ENCODE measurements around the gene GPR55. TPM values are rescaled to one million over a fixed set of nuclear protein-coding genes. Genes with fewer than 3 reads are reported as not detected.

The GPR55 gene
- total RNA-seq, 1 donor from 2014 or later, result not detected

GRCh38 chr2:230947235-230947576 is 22.2 kb upstream of the GPR55 start:
- TF ChIP-seq CTCF (IDR thresholded peaks at IDR 0.05; ENCODE audit: unreplicated experiment), result no peak
- no peaks in the 10 kb centered on the region for H3K36me3 Mint-ChIP-seq
- no peak overlapping the region for H3K4me3 Mint-ChIP-seq
- H3K27ac Mint-ChIP-seq, result no peak overlapping the region
- H3K27me3 Mint-ChIP-seq (ENCODE audit: low read depth), result no peaks in the 10 kb centered on the region
- no peak for DNase-seq (ENCODE audit: low spot score in 2 of 2, unreplicated experiment in 2 of 2)
- no peaks in the 10 kb centered on the region for H3K9me3 Mint-ChIP-seq
- no peaks in the 10 kb centered on the region for H3K4me1 Mint-ChIP-seq

- Mint-ChIP-seq H3K27me3 (ENCODE audit: low read depth) (no peaks in the 10 kb centered on the region), H3K4me3 (no peak overlapping the region), H3K4me1 (no peaks in the 10 kb centered on the region), H3K9me3 (no peaks in the 10 kb centered on the region), H3K27ac (no peak overlapping the region), H3K36me3 (no peaks in the 10 kb centered on the region)
- no peak for DNase-seq (ENCODE audit: low spot score in 2 of 2, unreplicated experiment in 2 of 2)
- no peak for TF ChIP-seq CTCF (IDR thresholded peaks at IDR 0.05; ENCODE audit: unreplicated experiment)
These were observed 21.6 kb upstream of the GPR55 start for GRCh38 chr2:230946429-230947234.

- TF ChIP-seq CTCF (IDR thresholded peaks at IDR 0.05; ENCODE audit: unreplicated experiment), result no peak
- no peaks in the 10 kb centered on the region for H3K36me3 Mint-ChIP-seq
- H3K4me1 Mint-ChIP-seq, result no peaks in the 10 kb centered on the region
- no peak overlapping the region for H3K27ac Mint-ChIP-seq
- H3K4me3 Mint-ChIP-seq, result no peak overlapping the region
- no peaks in the 10 kb centered on the region for H3K9me3 Mint-ChIP-seq
- no peak for DNase-seq (ENCODE audit: low spot score in 2 of 2, unreplicated experiment in 2 of 2)
- H3K27me3 Mint-ChIP-seq (ENCODE audit: low read depth), result no peaks in the 10 kb centered on the region
These were observed 19.8 kb upstream of the GPR55 start for GRCh38 chr2:230944757-230945372.

- H3K27me3 Mint-ChIP-seq (ENCODE audit: low read depth), result no peaks in the 10 kb centered on the region
- no peak overlapping the region for H3K4me3 Mint-ChIP-seq
- H3K36me3 Mint-ChIP-seq, result no peaks in the 10 kb centered on the region
- no peaks in the 10 kb centered on the region for H3K4me1 Mint-ChIP-seq
- H3K9me3 Mint-ChIP-seq, result no peaks in the 10 kb centered on the region
- DNase-seq (ENCODE audit: low spot score in 2 of 2, unreplicated experiment in 2 of 2), result no peak
- TF ChIP-seq CTCF (IDR thresholded peaks at IDR 0.05; ENCODE audit: unreplicated experiment), result no peak
- H3K27ac Mint-ChIP-seq, result no peak overlapping the region
These were observed 19.1 kb upstream of the GPR55 start for GRCh38 chr2:230944123-230944653.

GRCh38 chr2:230942920-230943896 is 18.2 kb upstream of the GPR55 start:
- Mint-ChIP-seq H3K9me3 (no peaks in the 10 kb centered on the region), H3K27ac (no peak overlapping the region), H3K4me1 (no peaks in the 10 kb centered on the region), H3K36me3 (no peaks in the 10 kb centered on the region), H3K4me3 (no peak overlapping the region), H3K27me3 (ENCODE audit: low read depth) (no peaks in the 10 kb centered on the region)
- DNase-seq (ENCODE audit: low spot score in 2 of 2, unreplicated experiment in 2 of 2), result no peak
- no peak for TF ChIP-seq CTCF (IDR thresholded peaks at IDR 0.05; ENCODE audit: unreplicated experiment)

Data from mesothelial cell of epicardium (in vitro differentiated cells).